ENCODE data around the gene POLD1. TPM values are rescaled to one million over a fixed set of nuclear protein-coding genes. Genes with fewer than 3 reads are reported as not detected.

The POLD1 gene
- total RNA-seq, 6 experiments from 2014 or later = 6.2 to 13.1 (median 9.2) TPM

GRCh38 chr19:50356691-50357177 is 27.4 kb upstream of the POLD1 start:
- peaks cover 0 to 4% (median 0%) of the 10 kb centered on the region in 4 donors for H3K4me1 ChIP-seq
- H3K9me3 ChIP-seq = no peaks in the 10 kb centered on the region
- TF ChIP-seq CTCF (IDR thresholded peaks at IDR 0.05) (no peak), POLR2A (IDR thresholded peaks at IDR 0.05) (no peak)
- intact Hi-C loops (cut with DNase I) = no loop called here
- no peaks in the 10 kb centered on the region for H3K36me3 ChIP-seq
- no peak for ATAC-seq
- H3K4me3 ChIP-seq = no peak overlapping the region
- H3K27ac ChIP-seq = no peak overlapping the region
- DNase-seq = peak in 1 of 3 donors; percentile 29
- WGBS (ENCODE audit: insufficient coverage, low coverage, low lambda C conversion rate, missing lambda C conversion rate) = 34% methylated on average over 13 of the region's 13 CpGs
- H3K27me3 ChIP-seq = no peaks in the 10 kb centered on the region

DNA sequence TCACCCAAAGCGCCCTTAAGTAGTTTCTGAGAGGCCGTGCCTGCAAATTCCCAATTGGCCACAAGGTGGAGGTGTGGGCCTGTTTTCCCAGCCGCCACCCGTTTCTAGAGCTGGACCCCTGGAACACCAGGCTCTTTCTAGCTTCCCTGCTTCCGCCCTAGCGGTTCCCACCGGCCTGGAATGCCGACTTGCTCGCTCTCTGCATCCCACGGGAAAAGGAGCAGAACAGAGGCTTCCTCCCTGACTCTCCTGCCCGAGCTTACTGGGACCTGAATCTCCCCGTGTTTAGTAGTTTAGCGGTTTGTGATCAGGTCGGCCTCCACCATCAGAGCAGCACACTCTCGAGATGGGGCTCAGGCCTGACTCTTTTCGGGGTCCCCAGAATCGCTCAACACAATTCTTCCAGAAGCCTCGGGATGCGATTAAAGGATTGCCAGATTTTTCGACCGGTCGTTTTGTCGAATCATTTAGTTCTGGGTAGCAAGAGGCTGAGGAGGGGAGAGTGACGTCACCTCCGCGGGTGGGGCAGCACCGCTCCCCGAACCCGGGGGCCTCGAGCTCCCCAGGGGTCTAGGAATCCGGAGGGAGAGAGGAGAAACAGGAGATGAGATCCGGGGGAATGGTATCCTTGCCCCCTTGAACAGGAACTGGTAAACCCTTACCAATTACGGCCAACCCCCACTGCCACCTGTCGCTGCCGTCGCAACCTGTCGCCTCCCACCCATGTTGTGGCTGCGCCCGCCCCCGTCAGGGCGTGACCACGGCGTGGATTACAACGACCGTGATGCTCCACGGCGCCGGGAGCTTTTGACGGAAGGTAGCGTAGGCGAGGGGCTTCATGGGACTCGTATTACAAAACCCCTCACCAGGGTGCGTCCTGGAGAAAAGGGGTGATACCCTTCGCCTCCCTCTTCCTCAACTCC is 26.7 kb upstream of the POLD1 start:
- intact Hi-C loops (cut with DNase I) = no loop called here

DNA sequence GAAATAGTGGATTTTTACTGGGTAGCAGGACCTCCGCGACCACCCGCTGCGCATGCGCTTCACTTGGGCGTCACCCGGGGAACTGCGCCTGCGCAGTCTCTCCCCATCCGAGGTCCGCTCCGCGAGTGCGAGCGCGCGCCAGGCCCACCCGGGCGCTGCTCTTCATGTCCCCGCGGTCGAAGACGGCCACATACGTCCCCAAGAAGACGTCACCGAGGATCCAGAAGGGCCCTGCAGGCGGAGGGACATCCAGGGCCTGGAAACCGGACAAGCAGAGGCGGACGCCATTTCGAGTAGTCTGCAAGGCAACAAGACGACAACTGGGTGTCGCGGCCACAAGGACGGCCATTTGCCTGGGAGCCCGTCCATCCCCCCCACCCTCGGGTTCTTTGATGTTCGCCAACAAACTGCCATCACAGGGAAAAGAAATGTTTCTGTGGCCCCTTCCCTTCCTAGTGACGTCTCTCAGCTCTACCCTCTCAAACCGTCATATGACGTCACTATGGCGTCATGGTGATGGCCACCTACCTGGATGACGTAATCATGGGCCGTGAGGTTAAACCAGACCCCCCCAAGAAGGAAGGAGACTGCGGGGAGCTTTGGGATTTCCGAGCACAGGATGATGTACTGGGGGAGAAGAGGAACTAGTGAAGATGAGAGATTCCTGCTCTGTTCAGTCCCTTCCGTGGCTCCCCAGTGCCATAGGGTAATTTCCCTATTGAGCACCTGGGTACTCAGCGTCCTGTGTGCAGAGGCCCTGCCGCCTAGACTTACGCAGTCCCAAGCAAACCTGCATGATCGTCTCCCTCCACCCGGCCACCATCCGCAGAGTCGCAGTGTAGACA is 25.4 kb upstream of the POLD1 start:
- no peaks in the 10 kb centered on the region for H3K27me3 ChIP-seq
- peak overlapping the region in 1 of 3 donors; percentile 80 for H3K27ac ChIP-seq
- intact Hi-C loops (cut with DNase I) = no loop called here
- ATAC-seq (peak in 3 of 4 donors; percentile 51 to 66 (median 56)), DNase-seq (peak; percentile 73 to 77 (median 73))
- no peaks in the 10 kb centered on the region for H3K36me3 ChIP-seq
- whole genome bisulfite sequencing (ENCODE audit: insufficient coverage, low coverage, low lambda C conversion rate, missing lambda C conversion rate) = 61% methylated on average over 25 of the region's 54 CpGs
- peak; percentile 39 for TF ChIP-seq POLR2A (IDR thresholded peaks at IDR 0.05)
- no peak for TF ChIP-seq CTCF (IDR thresholded peaks at IDR 0.05)
- peak overlapping the region; percentile 46 to 59 (median 50) for H3K4me3 ChIP-seq
- H3K4me1 ChIP-seq = no peaks in the 10 kb centered on the region
- no peaks in the 10 kb centered on the region for H3K9me3 ChIP-seq

More for the DNA sequence above, 26.7 kb upstream of the POLD1 start:
- ATAC-seq (peak; percentile 82 to 86 (median 84)), DNase-seq (peak; percentile 74 to 84 (median 80))
- Histone ChIP-seq H3K9me3 (no peaks in the 10 kb centered on the region), H3K27me3 (no peaks in the 10 kb centered on the region), H3K4me3 (peak overlapping the region; percentile 46 to 59 (median 50)), H3K27ac (peak overlapping the region; percentile 44 to 82 (median 80)), H3K36me3 (no peaks in the 10 kb centered on the region), H3K4me1 (no peaks in the 10 kb centered on the region)
- 6% methylated on average over 30 of the region's 54 CpGs for WGBS (ENCODE audit: insufficient coverage, low coverage, low lambda C conversion rate, missing lambda C conversion rate)
- TF ChIP-seq CTCF (IDR thresholded peaks at IDR 0.05) (peak; percentile 81 to 87 (median 85)), POLR2A (IDR thresholded peaks at IDR 0.05) (no peak)

DNA sequence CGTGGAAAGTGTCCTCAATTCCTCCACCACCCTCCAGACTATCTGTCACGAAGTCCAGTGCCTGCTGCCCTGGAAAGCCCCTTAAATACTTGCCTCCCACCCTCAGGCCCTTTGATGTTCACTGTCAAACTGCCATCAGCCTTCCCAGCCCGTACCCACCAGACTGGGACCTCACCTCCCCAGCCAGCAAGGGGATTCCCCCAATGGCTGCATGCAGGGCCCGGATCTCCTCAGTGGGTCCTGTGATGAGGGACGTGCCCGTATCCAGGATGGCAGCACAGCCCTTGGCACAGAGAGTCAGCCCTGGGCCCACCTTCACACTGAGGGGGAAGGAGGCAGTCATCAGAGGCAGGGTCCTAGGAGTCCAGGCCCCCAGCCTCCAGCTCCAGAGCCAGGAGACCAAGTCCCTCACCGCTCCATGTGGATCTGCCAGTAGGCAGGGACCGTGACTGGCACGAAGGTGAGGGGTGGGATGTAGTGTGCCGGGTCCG is 24.8 kb upstream of the POLD1 start:
- TF ChIP-seq CTCF (IDR thresholded peaks at IDR 0.05) (no peak), POLR2A (IDR thresholded peaks at IDR 0.05) (no peak)
- ATAC-seq (no peak), DNase-seq (peak in 1 of 3 donors; percentile 54)
- intact Hi-C loops (cut with DNase I) = no loop called here
- 83% methylated on average over 1 of the region's 11 CpGs for WGBS (ENCODE audit: insufficient coverage, low coverage, low lambda C conversion rate, missing lambda C conversion rate)
- no peaks in the 10 kb centered on the region for H3K9me3 ChIP-seq
- H3K27ac ChIP-seq = no peak overlapping the region
- H3K36me3 ChIP-seq = no peaks in the 10 kb centered on the region
- H3K27me3 ChIP-seq = no peaks in the 10 kb centered on the region
- H3K4me3 ChIP-seq = no peak overlapping the region
- no peaks in the 10 kb centered on the region for H3K4me1 ChIP-seq

Data from right lobe of liver (tissue), 6 donors.